Measurements from ENCODE around the gene TMEM11.
"Not testable (repeated sequence)": the region's sequence is repeated elsewhere in the genome, so short reads cannot be mapped to it uniquely, and the experiment has no call there.

TMEM11 gene

GRCh38 chr17:21210411-21211076 lies 3.4 kb downstream of the TMEM11 start:
- no peak for DNase-seq (ENCODE audit: low read depth)

- DNase-seq (ENCODE audit: low read depth): no peak
Measured at GRCh38 chr17:21209511-21210175, 4.3 kb downstream of the TMEM11 start.

- DNase-seq (ENCODE audit: low read depth): no peak
Measured at GRCh38 chr17:21208352-21208751, 5.6 kb downstream of the TMEM11 start.

GRCh38 chr17:21204935-21205334 lies 9.0 kb downstream of the TMEM11 start:
- DNase-seq (ENCODE audit: low read depth): no peak

- no peak for DNase-seq (ENCODE audit: low read depth)
Measured at GRCh38 chr17:21202512-21202911, 11.4 kb downstream of the TMEM11 start.

DNA sequence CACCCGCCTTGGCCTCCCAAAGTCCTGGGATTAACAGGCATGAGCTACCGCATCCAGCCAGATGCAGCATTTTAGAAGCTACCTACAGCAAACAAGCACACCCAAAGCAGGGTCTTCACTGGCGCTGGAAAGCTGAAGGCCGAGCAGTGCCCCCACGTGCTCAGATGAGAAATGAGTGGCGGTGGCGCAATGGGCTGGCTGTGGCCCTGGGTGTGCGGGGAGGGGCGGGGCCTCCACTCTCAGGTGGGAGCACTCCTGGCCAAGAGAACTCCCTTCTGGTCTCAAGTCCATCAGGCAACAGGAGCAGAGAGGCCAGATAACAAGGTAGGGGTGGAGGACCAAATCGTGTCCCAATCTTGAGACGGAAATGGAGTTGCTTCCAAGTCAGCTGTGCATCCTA lies 12.1 kb downstream of the TMEM11 start:
- DNase-seq (ENCODE audit: low read depth): no peak

GRCh38 chr17:21201298-21201595 lies 12.7 kb downstream of the TMEM11 start:
- no peak for DNase-seq (ENCODE audit: low read depth)

DNA sequence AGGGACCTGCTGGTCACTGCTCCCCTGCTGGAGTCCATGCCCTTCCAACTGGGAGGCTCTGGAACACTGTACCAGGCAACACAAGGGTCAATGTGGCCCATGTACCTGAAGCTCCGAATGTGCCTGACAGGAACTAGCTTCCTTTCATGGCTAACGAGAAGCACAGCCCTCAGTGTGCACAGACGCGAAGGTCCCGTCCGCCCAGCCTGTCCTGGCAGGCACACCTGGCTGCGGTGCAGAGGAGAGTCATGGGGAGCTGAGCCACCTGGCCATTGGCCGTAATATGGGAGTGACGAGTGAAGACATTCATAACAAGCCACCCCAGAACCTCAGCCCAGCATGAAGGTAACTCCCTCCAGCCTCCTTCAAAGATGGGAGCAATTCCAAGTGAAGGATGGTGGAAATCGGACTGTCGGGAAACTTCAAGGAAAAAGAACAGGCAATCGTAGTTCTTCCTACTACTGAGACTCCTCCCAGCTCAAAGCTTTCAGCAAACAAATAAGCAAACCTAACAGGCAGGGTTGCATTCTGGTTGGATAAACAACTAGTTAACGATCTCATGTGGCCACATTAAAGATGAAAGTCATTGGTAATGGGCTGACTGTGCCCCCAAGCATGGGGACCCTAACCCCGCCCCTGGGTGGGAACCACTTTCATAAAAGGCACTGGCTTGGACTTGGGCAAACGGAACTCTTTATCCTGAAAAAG lies 13.2 kb downstream of the TMEM11 start:
- DNase-seq (ENCODE audit: low read depth): no peak

DNA sequence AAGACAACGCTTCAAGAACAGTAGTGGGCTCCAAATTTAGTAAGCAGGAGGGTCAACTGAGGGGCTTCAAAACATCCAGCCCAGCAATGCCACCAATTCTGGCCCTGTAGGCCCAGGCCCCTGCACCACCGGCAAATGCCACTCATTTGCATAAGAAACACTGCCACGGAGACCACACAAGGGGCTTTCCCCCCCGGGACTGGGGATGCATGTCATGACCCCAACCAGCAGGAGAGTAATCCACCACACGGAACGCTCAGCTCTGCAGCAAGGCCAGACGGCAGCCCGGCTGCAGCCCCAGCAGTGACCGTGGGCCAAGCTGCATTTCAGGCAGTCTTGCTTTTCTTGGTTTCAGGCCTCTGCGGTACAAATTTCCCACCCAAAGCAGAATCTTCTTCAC lies 14.1 kb downstream of the TMEM11 start:
- DNase-seq (ENCODE audit: low read depth): no peak

DNA sequence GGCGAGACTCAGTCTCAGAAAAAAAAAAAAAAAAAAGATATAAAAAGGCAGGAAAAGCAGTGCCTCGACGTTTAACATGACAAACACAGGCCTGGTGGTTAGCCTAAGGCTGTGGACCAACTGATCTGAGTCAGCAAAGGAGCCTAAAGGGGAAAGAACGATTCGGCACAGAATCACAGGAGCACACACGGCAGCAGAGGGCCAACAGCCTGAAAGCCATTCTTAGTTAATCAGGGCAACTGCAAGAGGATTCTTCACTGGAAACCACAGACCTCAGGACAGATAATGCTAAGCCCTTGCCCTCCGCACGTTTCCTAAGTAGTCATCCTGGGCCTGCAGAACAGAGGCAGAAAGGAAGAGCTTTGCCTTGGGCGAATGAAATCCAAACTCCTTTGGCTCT lies 14.7 kb downstream of the TMEM11 start:
- DNase-seq (ENCODE audit: low read depth): no peak

- no peak for DNase-seq (ENCODE audit: low read depth)
Measured at GRCh38 chr17:21198411-21198810, 15.6 kb downstream of the TMEM11 start.

DNA sequence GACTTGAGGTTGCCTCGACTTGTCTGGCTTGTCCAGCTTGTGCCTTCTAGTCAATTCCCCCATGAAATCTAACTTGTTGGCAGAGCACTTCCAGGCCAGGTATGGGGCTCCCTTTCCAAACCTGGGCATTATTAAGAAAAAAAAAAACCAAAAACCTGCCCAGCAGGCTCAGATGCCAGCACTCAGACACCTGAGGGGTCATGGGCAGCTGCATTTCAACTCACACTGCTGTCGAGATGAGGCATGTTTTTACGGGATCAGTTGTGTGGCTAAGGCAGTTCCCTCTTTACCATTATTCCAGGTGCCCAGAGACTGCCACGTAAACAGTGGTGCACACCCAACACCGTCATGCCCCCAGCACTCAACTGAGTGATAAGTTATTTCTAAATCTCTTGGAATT lies 17.8 kb downstream of the TMEM11 start:
- DNase-seq (ENCODE audit: low read depth): no peak

DNA sequence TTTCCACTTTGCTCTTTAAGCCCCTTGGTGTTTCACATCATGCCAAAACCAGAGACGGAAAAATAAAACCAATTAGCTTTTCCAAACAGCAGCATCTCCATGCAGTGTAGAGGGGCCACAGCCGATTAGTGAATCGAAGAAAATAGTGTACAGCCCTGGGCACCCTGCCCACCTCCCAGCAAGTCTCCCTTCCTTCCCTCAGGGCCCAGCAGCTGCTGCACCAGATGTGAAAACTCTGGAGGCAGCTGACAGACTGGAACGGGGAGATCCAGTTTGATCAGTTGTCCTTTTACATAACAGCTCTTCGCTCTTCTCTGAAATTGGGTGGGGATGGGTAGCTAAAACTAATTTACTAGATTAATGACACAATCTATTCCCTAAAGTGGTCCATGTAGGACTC lies 19.3 kb downstream of the TMEM11 start:
- no peak for DNase-seq (ENCODE audit: low read depth)

- no peak for DNase-seq (ENCODE audit: low read depth)
Measured at GRCh38 chr17:21194226-21194625, 19.7 kb downstream of the TMEM11 start.

DNA sequence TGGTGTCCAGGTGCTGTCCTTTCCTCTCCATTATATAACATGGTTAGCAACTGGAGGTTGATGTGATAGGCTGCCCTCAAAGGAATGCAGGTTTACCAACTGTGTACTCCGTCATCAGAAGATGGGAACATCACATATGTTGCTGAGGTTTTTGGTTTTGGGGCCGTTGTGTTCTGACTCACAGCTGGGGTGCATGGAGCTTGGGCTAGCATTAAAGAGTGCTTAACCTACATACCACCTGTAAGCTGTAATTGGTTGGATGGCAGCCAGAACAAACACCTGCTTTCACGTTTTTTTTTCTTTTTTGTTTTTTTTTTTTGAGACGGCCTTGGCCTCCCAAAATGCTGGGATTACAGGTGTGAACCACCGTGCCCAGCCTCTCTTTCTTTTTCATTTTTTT lies 20.9 kb downstream of the TMEM11 start:
- DNase-seq (ENCODE audit: low read depth): no peak

DNA sequence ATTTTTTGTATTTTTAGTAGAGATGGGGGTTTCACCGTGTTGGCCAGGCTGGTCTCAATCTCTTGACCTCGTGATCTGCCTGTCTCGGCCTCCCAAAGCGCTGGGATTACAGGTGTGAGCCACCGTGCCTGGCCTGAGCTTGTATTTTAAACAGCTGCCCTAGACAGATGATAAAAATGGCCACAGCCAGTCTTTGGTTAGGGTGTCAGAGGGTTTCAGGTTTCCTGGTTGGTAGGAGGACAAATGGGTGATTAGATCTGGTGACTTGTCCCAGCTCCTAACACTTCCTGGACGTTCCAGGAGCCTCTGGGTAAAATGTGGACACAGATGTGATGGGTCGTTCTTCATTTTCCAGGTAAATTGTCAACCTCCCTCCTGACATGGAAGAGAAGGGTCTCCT lies 21.5 kb downstream of the TMEM11 start:
- not testable (repeated sequence) for DNase-seq (ENCODE audit: low read depth)

DNA sequence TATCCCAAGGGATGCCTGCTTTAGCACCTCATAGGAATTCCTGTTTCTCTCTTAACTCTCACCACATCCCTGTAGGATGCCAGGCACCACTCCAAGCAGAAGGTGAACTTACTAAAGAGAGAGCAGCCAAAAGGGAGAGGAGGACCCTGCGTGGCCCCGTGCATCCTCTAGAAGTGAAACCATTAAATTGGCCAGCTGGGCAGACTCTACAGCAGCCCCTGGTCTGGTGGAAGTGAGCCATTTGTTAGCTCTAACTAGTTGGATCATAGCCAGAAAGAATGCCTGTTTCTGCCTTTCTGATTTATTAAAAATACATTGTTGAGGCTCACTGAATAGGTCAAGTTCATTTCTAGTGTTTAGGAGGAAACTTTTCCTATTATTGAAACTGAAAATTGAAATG lies 22.3 kb downstream of the TMEM11 start:
- no peak for DNase-seq (ENCODE audit: low read depth)

GRCh38 chr17:21190078-21190477 lies 23.9 kb downstream of the TMEM11 start:
- DNase-seq (ENCODE audit: low read depth): no peak

- no peak for DNase-seq (ENCODE audit: low read depth)
Measured at GRCh38 chr17:21189361-21189760, 24.6 kb downstream of the TMEM11 start.

GRCh38 chr17:21186399-21187187 lies 27.4 kb downstream of the TMEM11 start:
- DNase-seq (ENCODE audit: low read depth): no peak

- no peak for DNase-seq (ENCODE audit: low read depth)
Measured at GRCh38 chr17:21185061-21185460, 28.9 kb downstream of the TMEM11 start.

- no peak for DNase-seq (ENCODE audit: low read depth)
Measured at GRCh38 chr17:21184570-21184969, 29.4 kb downstream of the TMEM11 start.

DNA sequence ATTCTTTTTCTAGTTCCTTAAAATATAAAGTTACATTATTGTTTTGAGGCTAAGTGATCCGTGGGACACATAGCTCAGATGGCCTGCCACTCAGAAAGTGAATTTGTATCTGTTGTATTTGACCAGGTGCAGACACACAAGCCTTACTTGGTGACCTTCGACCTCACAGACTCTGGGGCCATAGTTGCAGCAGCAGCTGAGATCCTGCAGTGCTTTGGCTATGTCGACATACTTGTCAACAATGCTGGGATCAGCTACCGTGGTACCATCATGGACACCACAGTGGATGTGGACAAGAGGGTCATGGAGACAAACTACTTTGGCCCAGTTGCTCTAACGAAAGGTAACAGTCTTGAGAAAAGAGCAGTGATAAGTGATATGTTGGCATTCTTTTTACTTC lies 30.5 kb downstream of the TMEM11 start:
- no peak for DNase-seq (ENCODE audit: low read depth)

Data from stimulated activated CD8-positive, alpha-beta memory T cell treated with anti-CD3 and anti-CD28 coated beads, Interleukin-15, amount 100 ng/mL, for 24 hours (primary cell).